HepG2 (cell line): ENCODE measurements around the gene IFNLR1. TPM values are rescaled to one million over a fixed set of nuclear protein-coding genes. Genes with fewer than 3 reads are reported as not detected.

Experiments
- FOSL1 ChIP-seq: sonication (generic); formaldehyde crosslinking; IDR thresholded peaks from 2 replicates; pipeline ENCODE4 v1.9.0; 2021; ENCODE audit warnings: missing genetic modification reagents, borderline replicate concordance
- GATAD1 ChIP-seq: IDR thresholded peaks from 2 replicates; pipeline ENCODE4 v1.6.1; 2016; ENCODE audit warnings: missing genetic modification reagents, missing compliant biosample characterization
- MED8 ChIP-seq: sonication (generic); formaldehyde crosslinking; IDR thresholded peaks from 2 replicates; pipeline ENCODE4 v1.8.1; 2023; ENCODE audit warnings: mild to moderate bottlenecking, missing genetic modification reagents; ENCODE audit not compliant: insufficient replicate concordance
- NFRKB ChIP-seq: fragments of 450-650 bp; IDR thresholded peaks from 2 replicates; pipeline ENCODE4 v1.6.1; 2017
- SCMH1 ChIP-seq: sonication (generic); formaldehyde crosslinking; IDR thresholded peaks from 2 replicates; pipeline ENCODE4 v1.9.0; 2021; ENCODE audit warnings: missing genetic modification reagents, mild to moderate bottlenecking, borderline replicate concordance
- SRSF9 ChIP-seq: fragments of 200-400 bp; formaldehyde crosslinking; IDR thresholded peaks from 2 replicates; pipeline ENCODE4 v1.6.1; 2018; ENCODE audit warnings: borderline replicate concordance, mild to moderate bottlenecking, low read depth, low read length; ENCODE audit not compliant: insufficient read depth, poor library complexity, severe bottlenecking
- SRY ChIP-seq: sonication (generic); formaldehyde crosslinking; IDR thresholded peaks from 2 replicates; pipeline ENCODE4 v1.8.0; 2022; ENCODE audit warnings: mild to moderate bottlenecking, missing genetic modification reagents
- TAF15 ChIP-seq: fragments of 200-400 bp; formaldehyde crosslinking; IDR thresholded peaks from one replicate; pipeline ENCODE4 v1.6.1; 2018; ENCODE audit warnings: mild to moderate bottlenecking, low read depth, low read length; ENCODE audit not compliant: poor library complexity, severe bottlenecking
- ZBTB25 ChIP-seq: IDR thresholded peaks from 2 replicates; pipeline ENCODE4 v1.6.1; 2018; ENCODE audit warnings: missing genetic modification reagents
- ZNF138 ChIP-seq: sonication (generic); formaldehyde crosslinking; IDR thresholded peaks from 2 replicates; pipeline ENCODE4 v1.5.0; 2020; ENCODE audit warnings: mild to moderate bottlenecking, low read depth, missing genetic modification reagents
- ZNF329 ChIP-seq: sonication (generic); formaldehyde crosslinking; IDR thresholded peaks from 2 replicates; pipeline ENCODE4 v1.9.0; 2021; ENCODE audit warnings: low read depth, mild to moderate bottlenecking, missing genetic modification reagents
- ZNF558 ChIP-seq: sonication (generic); formaldehyde crosslinking; IDR thresholded peaks from 2 replicates; pipeline ENCODE4 v1.9.0; 2022; ENCODE audit warnings: mild to moderate bottlenecking, missing genetic modification reagents, borderline replicate concordance
- polyA plus RNA-seq, 8 experiments: library from polyadenylated mRNA; depleted of rRNA in 3 of 8; stranded (reverse) in 7 of 8; unstranded in 1 of 8; fragments of >200 nt; fragmentation: Illumina TruSeq in 4 of 8; extraction: Trizol in 4 of 8; gene quantifications; 2 replicates each; pipeline versions ENCODE4 v1.2.1 to v1.2.3, GENCODE V29; 2011 to 2016; ENCODE audit warnings: low read depth in 4 of 8, missing spikeins in 1 of 8, mixed read lengths in 1 of 8; ENCODE audit not compliant: insufficient read depth in 1 of 8
- total RNA-seq, 5 experiments: library from RNA; depleted of rRNA; stranded (reverse); fragments of >200 nt; fragmentation: Illumina TruSeq; extraction: Trizol; gene quantifications; 2 replicates each; pipeline ENCODE4 v1.2.3, GENCODE V29; 2016; ENCODE audit warnings: low read depth in 1 of 5
- TF ChIP-seq, protein P1 (sequence below): sonication (generic); formaldehyde crosslinking; conservative IDR thresholded peaks from 2 replicates; pipeline ENCODE4 v1.4.0; 2020; ENCODE audit warnings: mild to moderate bottlenecking, missing genetic modification reagents, moderate library complexity
- TF ChIP-seq, protein P2 (sequence below): sonication (generic); formaldehyde crosslinking; IDR thresholded peaks from 2 replicates; pipeline ENCODE4 v1.8.1; 2022; ENCODE audit warnings: mild to moderate bottlenecking, missing genetic modification reagents
- TF ChIP-seq, protein P3 (sequence below): sonication (generic); formaldehyde crosslinking; IDR thresholded peaks from 2 replicates; pipeline ENCODE4 v1.5.0; 2020; ENCODE audit warnings: missing genetic modification reagents

The IFNLR1 gene
- total and polyA plus RNA-seq, 2 of the 13 experiments (the other 11 are each of a cell fraction or from before 2014, with no cell fraction given), result 3.8 to 8.5 TPM

DNA sequence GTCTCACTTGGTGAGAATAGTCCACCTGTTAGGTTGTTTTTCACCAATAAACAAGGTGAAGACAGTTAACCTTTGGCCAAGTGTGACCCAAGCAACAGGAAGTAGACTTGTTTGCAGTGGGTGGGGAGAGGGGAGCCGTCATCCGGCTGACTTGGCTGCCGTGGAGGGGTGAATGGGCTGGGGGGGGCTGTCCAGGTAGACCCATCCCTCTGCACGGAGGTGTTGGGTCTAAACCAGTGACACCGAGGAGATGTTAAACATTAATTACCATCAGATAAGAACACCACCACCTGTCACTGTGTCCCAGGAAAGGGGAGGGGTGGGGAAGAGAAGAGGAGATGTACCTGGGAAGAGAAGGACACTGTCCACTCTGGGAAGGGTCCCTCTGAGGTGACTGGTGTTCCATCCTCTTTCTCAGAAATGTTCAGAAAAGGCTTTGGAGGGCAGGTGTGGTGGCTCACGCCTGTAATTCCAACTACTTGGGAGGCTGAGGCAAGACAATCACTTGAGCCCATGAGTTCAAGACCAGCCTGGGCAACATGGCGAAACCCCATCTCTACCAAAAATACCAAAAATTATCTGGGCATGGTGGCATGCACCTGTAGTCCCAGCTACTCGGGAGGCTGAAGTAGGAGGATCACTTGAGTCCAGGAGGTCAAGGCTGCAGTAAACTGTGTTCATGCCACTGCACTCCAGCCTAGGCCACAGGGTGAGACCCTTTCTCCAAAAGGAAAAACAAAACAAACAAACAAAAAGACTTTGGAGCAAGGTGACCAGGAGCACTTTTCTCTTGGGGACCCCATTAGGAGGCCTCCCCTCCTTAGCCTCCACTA lies 68.5 kb downstream of the IFNLR1 start (continued):
- TF ChIP-seq, protein P1, sequence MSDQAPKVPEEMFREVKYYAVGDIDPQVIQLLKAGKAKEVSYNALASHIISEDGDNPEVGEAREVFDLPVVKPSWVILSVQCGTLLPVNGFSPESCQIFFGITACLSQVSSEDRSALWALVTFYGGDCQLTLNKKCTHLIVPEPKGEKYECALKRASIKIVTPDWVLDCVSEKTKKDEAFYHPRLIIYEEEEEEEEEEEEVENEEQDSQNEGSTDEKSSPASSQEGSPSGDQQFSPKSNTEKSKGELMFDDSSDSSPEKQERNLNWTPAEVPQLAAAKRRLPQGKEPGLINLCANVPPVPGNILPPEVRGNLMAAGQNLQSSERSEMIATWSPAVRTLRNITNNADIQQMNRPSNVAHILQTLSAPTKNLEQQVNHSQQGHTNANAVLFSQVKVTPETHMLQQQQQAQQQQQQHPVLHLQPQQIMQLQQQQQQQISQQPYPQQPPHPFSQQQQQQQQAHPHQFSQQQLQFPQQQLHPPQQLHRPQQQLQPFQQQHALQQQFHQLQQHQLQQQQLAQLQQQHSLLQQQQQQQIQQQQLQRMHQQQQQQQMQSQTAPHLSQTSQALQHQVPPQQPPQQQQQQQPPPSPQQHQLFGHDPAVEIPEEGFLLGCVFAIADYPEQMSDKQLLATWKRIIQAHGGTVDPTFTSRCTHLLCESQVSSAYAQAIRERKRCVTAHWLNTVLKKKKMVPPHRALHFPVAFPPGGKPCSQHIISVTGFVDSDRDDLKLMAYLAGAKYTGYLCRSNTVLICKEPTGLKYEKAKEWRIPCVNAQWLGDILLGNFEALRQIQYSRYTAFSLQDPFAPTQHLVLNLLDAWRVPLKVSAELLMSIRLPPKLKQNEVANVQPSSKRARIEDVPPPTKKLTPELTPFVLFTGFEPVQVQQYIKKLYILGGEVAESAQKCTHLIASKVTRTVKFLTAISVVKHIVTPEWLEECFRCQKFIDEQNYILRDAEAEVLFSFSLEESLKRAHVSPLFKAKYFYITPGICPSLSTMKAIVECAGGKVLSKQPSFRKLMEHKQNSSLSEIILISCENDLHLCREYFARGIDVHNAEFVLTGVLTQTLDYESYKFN (CRISPR knock-in tag), result peak; percentile 96
- TF ChIP-seq MED8 (CRISPR knock-in tag) (peak; percentile 31), SCMH1 (no peak), NFRKB (no peak), ZNF558 (CRISPR knock-in tag) (no peak), SRY (CRISPR knock-in tag) (no peak), FOSL1 (CRISPR knock-in tag) (no peak), TAF15 (no peak), SRSF9 (no peak), ZNF329 (CRISPR knock-in tag) (no peak), GATAD1 (peak; percentile 55), ZBTB25 (peak; percentile 60), ZNF138 (CRISPR knock-in tag) (no peak)
- TF ChIP-seq, protein P2, sequence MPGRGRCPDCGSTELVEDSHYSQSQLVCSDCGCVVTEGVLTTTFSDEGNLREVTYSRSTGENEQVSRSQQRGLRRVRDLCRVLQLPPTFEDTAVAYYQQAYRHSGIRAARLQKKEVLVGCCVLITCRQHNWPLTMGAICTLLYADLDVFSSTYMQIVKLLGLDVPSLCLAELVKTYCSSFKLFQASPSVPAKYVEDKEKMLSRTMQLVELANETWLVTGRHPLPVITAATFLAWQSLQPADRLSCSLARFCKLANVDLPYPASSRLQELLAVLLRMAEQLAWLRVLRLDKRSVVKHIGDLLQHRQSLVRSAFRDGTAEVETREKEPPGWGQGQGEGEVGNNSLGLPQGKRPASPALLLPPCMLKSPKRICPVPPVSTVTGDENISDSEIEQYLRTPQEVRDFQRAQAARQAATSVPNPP (CRISPR knock-in tag), result no peak
- TF ChIP-seq, protein P3, sequence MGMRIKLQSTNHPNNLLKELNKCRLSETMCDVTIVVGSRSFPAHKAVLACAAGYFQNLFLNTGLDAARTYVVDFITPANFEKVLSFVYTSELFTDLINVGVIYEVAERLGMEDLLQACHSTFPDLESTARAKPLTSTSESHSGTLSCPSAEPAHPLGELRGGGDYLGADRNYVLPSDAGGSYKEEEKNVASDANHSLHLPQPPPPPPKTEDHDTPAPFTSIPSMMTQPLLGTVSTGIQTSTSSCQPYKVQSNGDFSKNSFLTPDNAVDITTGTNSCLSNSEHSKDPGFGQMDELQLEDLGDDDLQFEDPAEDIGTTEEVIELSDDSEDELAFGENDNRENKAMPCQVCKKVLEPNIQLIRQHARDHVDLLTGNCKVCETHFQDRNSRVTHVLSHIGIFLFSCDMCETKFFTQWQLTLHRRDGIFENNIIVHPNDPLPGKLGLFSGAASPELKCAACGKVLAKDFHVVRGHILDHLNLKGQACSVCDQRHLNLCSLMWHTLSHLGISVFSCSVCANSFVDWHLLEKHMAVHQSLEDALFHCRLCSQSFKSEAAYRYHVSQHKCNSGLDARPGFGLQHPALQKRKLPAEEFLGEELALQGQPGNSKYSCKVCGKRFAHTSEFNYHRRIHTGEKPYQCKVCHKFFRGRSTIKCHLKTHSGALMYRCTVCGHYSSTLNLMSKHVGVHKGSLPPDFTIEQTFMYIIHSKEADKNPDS (CRISPR knock-in tag), result no peak
